Liver (tissue), 3 donors: ENCODE data around the gene CREB3L1.

Source experiments
- CTCF ChIP-seq: fragments of 150-350 bp; IDR thresholded peaks from 2 replicates; pipeline ENCODE4 v1.5.1; 2017; ENCODE audit warnings: improper control_type of control experiment, low read depth, low read length; ENCODE audit not compliant: missing input control
- GABPA ChIP-seq, 2 donors: IDR thresholded peaks in 1 of 2; conservative IDR thresholded peaks in 1 of 2; 2 replicates each; pipeline ENCODE4 v1.6.1; 2016; ENCODE audit warnings: antibody characterized with exemption in 2 of 2, mild to moderate bottlenecking in 1 of 2, moderate library complexity in 1 of 2
- JUND ChIP-seq, 2 donors: IDR thresholded peaks; 2 replicates each; pipeline ENCODE4 v1.6.1; 2016; ENCODE audit warnings: antibody characterized with exemption in 2 of 2
- MAX ChIP-seq: IDR thresholded peaks from 2 replicates; pipeline ENCODE4 v1.6.1; 2016; ENCODE audit warnings: antibody characterized with exemption
- RAD21 ChIP-seq, 2 donors: IDR thresholded peaks; 2 replicates each; pipeline ENCODE4 v1.6.1; 2016; ENCODE audit warnings: antibody characterized with exemption in 2 of 2, mild to moderate bottlenecking in 2 of 2
- REST ChIP-seq: IDR thresholded peaks from 2 replicates; pipeline ENCODE4 v1.6.1; 2016; ENCODE audit warnings: antibody characterized with exemption, mild to moderate bottlenecking
- SP1 ChIP-seq: IDR thresholded peaks from 2 replicates; pipeline ENCODE4 v1.6.1; 2018; ENCODE audit warnings: antibody characterized with exemption, mild to moderate bottlenecking
- TAF1 ChIP-seq: conservative IDR thresholded peaks from 2 replicates; pipeline ENCODE4 v1.6.1; 2016; ENCODE audit warnings: antibody characterized with exemption, mild to moderate bottlenecking
- ZBTB33 ChIP-seq: IDR thresholded peaks from 2 replicates; pipeline ENCODE4 v1.6.1; 2016; ENCODE audit warnings: antibody characterized with exemption
- donor health status: healthy.
- donor health status: healthy.

GRCh38 chr11:46332093-46332567, 54.7 kb downstream of the CREB3L1 start:
- TF ChIP-seq CTCF (no peak), RAD21 (IDR thresholded peaks at IDR 0.05) (no peak), JUND (IDR thresholded peaks at IDR 0.05) (no peak), REST (no peak), GABPA (IDR thresholded peaks at IDR 0.05 in 1 of 2, conservative IDR thresholded peaks at IDR 0.05 in 1 of 2) (no peak), TAF1 (no peak), MAX (no peak), SP1 (no peak), ZBTB33 (no peak)
